HG03066 (cell line): ENCODE results near the gene MAP2K6.
A peak's percentile ranks its signal among the peaks of the same experiment; 100 is the strongest.

Source experiments
- ATAC-seq: cut with Tn5 transposase; IDR thresholded peaks from one replicate; pipeline ENCODE4 v1.9.1; 2021; ENCODE audit warnings: low read depth; ENCODE audit not compliant: unreplicated experiment

Gene MAP2K6

DNA sequence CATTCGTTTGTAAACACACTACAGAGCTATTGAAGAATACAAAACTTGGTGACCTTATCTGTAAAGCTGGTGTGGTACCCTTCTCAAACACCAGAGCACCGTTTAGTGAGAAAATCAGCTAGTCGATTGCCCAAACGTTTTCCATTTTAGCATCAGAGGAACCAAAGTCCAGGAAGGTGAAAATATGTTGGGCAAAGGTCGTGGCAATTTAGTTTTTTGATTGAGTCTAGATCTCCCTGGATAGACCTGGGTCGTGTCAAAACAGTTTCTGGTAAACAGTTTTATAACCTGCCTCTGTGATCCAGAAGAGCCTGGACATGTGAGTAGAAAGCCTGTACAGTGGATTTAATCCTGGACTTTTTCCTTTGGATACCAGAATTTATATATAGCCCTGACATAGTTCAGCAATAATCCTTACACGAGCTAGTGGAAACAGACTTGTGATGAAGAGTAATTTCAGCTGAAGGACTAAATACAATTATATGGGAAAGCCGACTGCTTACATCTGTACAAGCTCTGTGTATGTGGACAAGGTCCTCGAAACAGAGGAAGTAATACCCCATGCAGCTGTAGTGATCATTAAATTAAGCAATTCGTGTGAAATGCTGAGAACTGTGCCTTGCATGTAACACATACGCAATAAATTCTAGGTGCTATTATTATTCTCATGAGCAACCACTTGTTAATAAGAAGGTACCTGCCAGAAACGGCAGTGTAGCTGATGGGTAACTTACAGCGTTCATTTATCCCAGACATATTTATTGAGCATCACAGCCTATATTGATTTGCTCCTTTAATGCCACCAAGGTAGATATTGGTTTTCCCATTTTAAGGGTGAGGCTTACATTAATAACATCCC is 72.5 kb downstream of the MAP2K6 start:
- ATAC-seq: no peak

- no peak for ATAC-seq
These were observed 74.8 kb downstream of the MAP2K6 start for GRCh38 chr17:69489313-69489712.

- no peak for ATAC-seq
These were observed 78.0 kb downstream of the MAP2K6 start for GRCh38 chr17:69492410-69493071.

- ATAC-seq: no peak
These were observed 81.3 kb downstream of the MAP2K6 start for GRCh38 chr17:69495787-69496186.

DNA sequence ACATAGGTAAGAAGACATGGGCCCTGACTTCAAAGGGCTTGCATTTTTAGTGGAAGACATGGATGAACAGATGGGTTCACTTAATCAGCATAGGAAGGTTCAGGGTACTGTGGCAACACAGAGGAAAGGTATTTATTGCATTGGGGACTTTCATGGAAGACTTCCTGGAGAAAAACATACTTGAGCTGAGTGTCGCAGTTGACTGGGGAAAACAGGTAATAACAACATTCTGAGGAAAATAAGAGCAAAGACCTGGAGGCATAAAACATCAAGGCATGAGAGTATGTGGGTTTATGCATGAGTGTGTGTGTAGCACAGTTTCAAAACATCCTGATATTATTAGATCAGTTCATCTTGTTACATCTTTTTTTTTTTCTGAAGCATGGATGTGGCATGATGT is 82.7 kb downstream of the MAP2K6 start:
- ATAC-seq: no peak

DNA sequence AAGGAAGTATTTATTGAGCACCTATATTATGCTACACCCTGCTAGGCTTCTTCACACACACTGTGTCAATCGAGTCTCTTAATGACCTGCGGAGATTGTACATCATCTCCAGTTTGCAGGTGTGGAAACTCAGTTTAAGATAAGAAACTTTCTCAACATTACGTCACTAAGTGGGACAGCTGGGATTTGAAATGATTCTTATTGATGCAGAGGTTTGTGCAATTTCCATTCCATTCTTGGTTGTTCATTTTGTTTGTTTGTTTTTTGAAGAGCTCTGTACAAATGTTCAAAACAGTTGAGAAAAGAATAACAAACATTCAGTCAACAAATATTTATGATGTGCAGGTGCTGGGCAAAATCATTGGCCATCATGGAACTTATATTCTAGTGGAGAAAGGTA is 84.8 kb downstream of the MAP2K6 start:
- ATAC-seq: no peak

- ATAC-seq: no peak
These were observed 86.5 kb downstream of the MAP2K6 start for GRCh38 chr17:69500911-69501429.

- ATAC-seq: peak; percentile 48
These were observed 87.3 kb downstream of the MAP2K6 start for GRCh38 chr17:69501591-69502468.

DNA sequence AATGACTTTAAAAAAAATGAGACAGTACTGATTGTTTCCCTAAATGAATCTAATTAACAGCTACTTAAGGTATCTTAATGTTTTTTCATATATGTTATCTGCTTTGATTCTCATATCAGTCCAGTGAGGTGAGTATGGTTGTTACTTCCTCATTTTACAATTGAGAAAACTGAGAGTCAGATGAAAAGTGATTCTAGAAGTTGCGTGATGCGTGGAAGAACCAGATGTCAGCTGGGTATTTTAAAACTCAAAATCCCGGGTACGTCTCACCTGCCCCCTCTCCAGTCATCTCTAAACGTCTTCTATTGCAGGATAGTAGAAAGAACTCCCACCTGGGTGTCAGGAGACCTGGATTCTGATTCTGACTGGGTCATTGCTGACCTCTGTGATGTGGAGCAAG is 89.2 kb downstream of the MAP2K6 start:
- ATAC-seq: peak; percentile 66

- no peak for ATAC-seq
These were observed 91.2 kb downstream of the MAP2K6 start for GRCh38 chr17:69505740-69506139.

DNA sequence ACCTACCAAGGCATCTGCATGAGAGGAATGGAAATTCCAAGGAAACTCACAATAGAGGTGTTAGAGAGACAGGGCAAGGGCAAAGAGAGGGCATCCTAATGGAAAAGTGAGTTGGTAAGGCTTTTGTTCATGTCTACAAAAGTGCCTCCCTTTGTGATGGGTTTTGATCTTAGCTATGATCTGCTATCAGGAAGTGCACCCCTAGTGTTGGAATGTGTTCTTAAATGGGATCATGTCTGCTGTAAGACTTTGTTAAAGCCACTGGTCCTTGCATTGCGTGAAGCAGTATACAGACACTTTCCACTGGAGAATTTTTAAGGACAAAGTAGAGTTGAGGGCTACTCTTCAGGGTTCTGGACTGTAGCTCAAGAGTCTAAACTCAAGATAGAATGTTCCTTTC is 92.0 kb downstream of the MAP2K6 start:
- ATAC-seq: no peak

DNA sequence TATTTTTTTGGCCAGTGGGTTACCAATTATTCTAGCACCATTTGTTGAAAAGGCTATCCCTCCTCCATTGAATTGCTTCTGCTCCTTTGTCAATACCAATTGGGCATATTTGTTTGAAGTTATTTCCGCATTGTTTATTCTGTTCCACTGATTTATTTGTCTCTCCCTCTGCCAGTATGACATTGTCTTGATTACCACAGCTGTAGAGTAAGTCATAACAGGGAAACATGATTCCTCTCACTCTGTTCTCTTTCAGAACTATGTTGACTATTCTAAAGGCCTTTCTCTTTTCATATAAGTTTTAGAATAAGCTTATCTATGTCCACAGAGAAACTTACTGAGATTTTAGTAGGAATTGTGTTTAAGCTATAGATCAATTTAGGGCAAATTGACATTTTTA is 94.3 kb downstream of the MAP2K6 start:
- ATAC-seq: no peak

DNA sequence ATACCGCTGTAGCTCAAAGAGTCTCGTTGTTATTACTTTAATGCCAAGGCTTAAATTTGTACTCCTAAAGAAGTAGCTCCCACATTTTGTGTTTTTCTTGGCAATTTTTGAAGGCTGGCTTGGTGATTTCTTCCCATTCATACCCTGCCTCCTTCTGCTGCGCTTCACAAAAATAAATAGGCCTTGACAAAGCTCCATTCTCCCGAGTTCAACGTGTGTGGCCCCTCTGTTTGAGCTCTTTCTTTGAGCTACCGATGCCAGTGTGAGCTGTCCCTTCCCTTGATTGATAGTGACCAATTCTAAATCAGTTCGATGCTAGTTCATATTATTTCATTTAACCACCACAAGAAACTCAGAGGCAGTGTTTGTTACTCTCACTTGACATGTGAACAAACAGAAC is 96.8 kb downstream of the MAP2K6 start:
- no peak for ATAC-seq

DNA sequence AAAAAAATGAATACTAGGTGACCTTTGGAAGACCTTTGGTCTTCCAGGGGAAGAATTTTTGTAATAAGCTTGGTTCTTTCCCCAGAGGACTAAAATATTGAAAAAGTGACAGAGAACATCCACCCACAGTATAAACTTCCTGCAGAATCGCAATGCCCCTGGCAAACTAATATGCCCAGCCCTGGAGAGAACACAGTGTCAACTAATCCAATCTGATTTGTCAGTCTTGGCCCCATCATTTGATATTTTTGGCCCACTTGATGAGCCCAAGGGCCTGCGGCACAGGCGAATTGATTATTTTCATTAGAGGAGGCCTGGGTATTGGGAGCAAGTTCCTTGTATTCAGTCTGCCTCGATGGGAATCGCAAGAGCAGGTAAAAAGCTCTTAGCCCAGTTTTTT is 98.4 kb downstream of the MAP2K6 start:
- ATAC-seq: no peak

DNA sequence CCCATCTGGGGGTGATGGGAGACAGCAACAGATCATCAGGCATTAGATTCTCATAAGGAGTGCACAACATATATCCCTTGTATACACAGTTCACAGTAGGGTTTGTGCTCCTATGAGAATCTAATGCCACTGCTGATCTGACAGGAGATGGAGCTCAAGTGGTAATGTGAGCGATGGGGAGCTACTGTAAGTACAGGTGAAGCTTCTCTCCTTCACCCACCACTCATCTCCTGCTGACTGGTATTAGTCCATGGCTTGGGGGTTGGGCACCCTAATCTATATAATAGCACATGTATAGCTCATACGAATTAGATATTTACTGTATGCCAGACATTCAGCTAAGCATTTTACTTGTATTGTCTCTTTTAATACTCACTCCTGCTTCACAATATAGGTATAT is 101.7 kb downstream of the MAP2K6 start:
- ATAC-seq: no peak

- ATAC-seq: peak; percentile 89
These were observed 102.4 kb downstream of the MAP2K6 start for GRCh38 chr17:69516911-69517310.

DNA sequence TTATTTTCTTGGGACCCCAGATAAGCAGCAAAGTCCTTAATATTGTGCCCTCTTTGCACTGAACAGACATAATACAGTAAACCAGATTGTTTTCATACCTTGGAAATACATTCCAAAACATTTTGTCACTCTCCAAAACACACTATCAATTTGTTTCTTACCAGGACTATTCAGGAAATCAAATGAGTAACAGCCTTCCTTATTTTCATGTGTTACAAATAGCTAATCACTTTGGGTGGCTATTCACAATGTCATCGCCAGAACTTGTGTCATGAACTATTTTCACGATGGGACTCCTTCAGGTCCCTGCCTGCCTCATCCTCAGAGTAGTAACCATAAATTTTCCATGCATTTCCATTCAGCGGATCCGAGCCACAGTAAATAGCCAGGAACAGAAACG is 104.5 kb downstream of the MAP2K6 start:
- ATAC-seq: no peak

- peak; percentile 63 for ATAC-seq
These were observed 108.9 kb downstream of the MAP2K6 start for GRCh38 chr17:69523244-69523861.

DNA sequence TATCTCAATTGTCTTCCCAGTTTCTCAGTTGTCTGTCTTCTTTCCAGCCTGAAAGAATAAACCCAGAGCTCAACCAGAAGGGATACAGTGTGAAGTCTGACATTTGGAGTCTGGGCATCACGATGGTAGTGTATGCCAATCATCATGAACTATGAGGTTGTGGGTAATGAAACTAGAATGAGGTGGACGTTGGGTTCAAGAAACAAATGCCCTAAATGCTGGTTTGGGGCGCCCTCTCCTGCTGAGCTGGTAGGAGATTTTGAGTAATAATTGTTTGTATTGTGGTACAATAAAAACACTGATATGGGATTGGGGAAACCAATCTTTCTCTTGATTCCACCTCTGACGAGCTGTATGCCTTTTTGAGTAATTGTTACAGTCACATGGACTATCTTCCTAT is 110.4 kb downstream of the MAP2K6 start:
- no peak for ATAC-seq
